SK-N-SH treated with all-trans-retinoic acid at 6 μM for 48 hours (cell line): Measurements from ENCODE around the gene ABI3BP.

Experiments used
- BACH2 ChIP-seq: fragments of 250-450 bp; sonication (Bioruptor Pico); IDR thresholded peaks from 2 replicates; pipeline ENCODE4 v1.9.0; 2021; ENCODE audit warnings: mild to moderate bottlenecking, borderline replicate concordance
- GLIS3 ChIP-seq: fragments of 250-450 bp; sonication (Bioruptor Pico); IDR thresholded peaks from 2 replicates; pipeline ENCODE4 v1.5.0; 2020; ENCODE audit warnings: mild to moderate bottlenecking, moderate library complexity
- PATZ1 ChIP-seq: fragments of 250-450 bp; sonication (Bioruptor Pico); IDR thresholded peaks from 2 replicates; pipeline ENCODE4 v1.8.0; 2020; ENCODE audit warnings: mild to moderate bottlenecking, moderate library complexity, borderline replicate concordance
- PPARA ChIP-seq: fragments of 250-450 bp; sonication (Bioruptor Pico); IDR thresholded peaks from 2 replicates; pipeline ENCODE4 v1.5.0; 2020; ENCODE audit warnings: mild to moderate bottlenecking, borderline replicate concordance
- TSHZ2 ChIP-seq: fragments of 250-450 bp; sonication (Bioruptor Pico); IDR thresholded peaks from 2 replicates; pipeline ENCODE4 v1.5.0; 2020; ENCODE audit warnings: mild to moderate bottlenecking, moderate library complexity
- ZC3H10 ChIP-seq: fragments of 250-450 bp; sonication (Bioruptor Pico); IDR thresholded peaks from 2 replicates; pipeline ENCODE4 v1.5.1; 2021; ENCODE audit warnings: mild to moderate bottlenecking, moderate library complexity
- ZFP3 ChIP-seq: fragments of 250-450 bp; sonication (Bioruptor Pico); IDR thresholded peaks from 2 replicates; pipeline ENCODE4 v1.5.0; 2020; ENCODE audit warnings: mild to moderate bottlenecking, moderate library complexity

GRCh38 chr3:100972867-100973266 lies 20.4 kb downstream of the ABI3BP start:
- TF ChIP-seq ZFP3 (CRISPR knock-in tag) (no peak), TSHZ2 (CRISPR knock-in tag) (no peak), PATZ1 (CRISPR knock-in tag) (no peak), BACH2 (CRISPR knock-in tag) (no peak), ZC3H10 (CRISPR knock-in tag) (no peak), PPARA (CRISPR knock-in tag) (no peak), GLIS3 (CRISPR knock-in tag) (no peak)
